ENCODE data around the gene DNMT3L.

The DNMT3L gene

DNA sequence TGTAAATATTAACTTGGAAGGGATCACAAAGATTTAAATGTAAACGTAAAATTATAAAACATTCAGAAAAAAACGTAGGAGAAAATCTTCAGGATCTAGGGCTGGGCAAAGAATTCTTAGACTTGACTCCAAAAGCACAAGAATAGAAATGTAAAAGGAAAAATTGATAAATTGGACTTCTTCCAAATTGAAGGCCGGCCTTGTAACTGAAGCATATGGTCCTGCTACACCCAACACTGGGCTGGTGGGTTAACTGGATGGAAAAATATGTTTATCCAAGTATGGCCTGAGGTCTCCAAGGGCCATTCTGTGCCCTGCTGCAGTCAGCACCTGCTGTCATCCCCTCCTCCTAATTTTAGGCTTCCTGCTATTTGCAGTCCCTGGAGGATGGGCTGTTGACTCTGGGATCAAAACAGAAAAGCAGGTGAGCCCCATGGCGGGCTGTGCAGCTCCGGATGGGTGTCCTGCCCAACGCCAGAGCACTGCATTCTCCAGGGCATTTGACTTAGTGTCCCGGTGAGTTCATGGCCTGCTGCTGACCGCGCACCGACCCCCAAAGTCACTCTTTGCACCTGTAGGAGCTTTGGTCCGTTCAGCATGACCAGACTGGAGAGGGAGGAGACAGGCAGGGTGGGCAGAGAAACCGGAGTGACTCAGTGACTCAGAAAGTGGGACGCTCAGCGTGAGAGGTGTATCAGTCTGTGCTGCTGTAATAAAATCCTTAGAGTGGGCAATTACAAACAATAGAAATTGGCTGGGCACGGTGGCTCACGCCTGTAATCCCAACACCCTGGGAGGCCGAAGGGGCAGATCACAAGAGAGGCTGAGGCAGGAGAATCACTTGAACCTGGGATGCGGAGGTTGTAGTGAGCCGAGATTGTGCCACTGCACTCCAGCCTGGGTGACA lies 17.9 kb upstream of the DNMT3L start:
- no peak for DNase-seq (ENCODE audit: low spot score)

DNA sequence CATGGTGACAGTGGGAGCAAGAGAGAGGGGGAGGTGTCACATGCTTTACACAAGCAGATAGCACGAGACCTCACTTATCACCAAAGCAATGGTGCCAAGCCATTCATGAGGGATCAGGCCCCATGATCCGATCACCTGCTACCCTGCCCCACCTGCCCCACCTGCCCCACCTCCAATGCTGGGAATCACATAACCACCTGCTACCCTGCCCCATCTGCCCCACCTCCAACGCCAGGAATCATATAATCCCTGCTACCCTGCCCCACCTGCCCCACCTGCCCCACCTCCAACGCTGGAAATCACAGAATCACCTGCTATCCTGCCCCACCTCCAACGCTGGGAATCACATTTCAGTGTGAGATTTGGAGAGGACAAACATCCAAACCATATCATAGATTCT lies 13.3 kb upstream of the DNMT3L start:
- no peak for DNase-seq (ENCODE audit: low spot score)

- no peak for DNase-seq (ENCODE audit: low spot score)
These were observed 11.3 kb upstream of the DNMT3L start for GRCh38 chr21:44273046-44273445.

- no peak for DNase-seq (ENCODE audit: low spot score)
These were observed 10.7 kb upstream of the DNMT3L start for GRCh38 chr21:44272284-44272858.

DNA sequence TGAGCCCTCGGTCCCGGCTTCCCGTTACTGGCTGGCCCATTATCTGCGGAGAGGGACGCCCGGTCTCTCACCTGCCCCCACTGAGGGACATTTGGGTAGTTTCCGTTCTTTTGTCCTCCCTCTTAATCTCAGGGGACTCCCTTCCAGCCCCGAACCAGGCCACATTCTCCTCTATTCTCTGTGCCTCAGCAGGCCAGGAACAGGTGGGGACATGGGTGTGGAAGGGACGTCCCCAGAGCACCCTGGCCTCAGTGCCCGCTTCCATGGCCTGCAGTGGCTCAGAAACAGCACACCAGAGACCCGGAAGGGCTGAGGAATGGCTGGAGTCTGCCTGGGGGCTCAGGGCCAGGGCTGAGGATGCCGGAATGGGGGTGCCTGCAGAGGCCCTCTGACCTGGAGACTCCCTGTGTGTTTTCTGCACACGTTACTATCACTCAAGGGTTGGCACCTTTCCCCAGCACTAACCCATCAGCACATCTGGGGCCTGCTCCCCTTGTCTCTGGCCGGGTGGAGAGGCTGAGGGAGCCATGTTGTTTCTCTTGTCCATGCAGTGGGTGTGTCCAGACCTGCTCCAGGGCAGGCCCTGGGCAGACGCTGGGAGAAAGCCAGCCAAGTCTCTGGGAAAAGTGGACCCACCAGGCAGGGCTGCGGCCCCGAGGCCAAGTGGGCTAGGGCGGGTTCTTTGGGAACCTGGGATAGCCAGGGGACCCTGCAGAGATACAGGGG lies 10.0 kb upstream of the DNMT3L start:
- DNase-seq (ENCODE audit: low spot score): no peak

- DNase-seq (ENCODE audit: low spot score): no peak
These were observed 7.4 kb upstream of the DNMT3L start for GRCh38 chr21:44269090-44269489.

GRCh38 chr21:44267655-44268142 lies 6.0 kb upstream of the DNMT3L start:
- no peak for DNase-seq (ENCODE audit: low spot score)

GRCh38 chr21:44265734-44266270 lies 4.1 kb upstream of the DNMT3L start:
- no peak for DNase-seq (ENCODE audit: low spot score)

DNA sequence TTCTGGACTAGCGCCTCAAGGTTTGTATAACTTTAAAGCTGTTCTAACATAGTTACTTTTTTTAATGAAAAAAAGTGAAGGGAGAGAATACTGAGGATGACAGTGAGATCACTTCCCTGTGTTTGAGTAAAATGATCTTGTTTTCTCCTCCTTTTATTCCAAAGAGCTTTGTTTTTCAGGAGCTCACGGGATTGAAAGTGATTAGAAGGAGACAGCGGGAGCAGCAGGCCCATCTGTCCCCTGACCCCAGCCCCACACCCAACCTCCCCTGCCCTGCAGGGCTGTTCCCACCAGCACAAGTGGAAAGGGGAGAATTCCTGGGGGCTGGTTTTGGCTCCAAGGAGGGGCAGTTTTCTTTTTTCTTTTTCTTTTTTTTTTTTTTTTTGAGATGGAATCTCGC lies 2.1 kb upstream of the DNMT3L start:
- DNase-seq (ENCODE audit: low spot score): peak; percentile 72

- peak; percentile 67 for DNase-seq (ENCODE audit: low spot score)
These were observed 1.6 kb upstream of the DNMT3L start for GRCh38 chr21:44263221-44263760.

DNA sequence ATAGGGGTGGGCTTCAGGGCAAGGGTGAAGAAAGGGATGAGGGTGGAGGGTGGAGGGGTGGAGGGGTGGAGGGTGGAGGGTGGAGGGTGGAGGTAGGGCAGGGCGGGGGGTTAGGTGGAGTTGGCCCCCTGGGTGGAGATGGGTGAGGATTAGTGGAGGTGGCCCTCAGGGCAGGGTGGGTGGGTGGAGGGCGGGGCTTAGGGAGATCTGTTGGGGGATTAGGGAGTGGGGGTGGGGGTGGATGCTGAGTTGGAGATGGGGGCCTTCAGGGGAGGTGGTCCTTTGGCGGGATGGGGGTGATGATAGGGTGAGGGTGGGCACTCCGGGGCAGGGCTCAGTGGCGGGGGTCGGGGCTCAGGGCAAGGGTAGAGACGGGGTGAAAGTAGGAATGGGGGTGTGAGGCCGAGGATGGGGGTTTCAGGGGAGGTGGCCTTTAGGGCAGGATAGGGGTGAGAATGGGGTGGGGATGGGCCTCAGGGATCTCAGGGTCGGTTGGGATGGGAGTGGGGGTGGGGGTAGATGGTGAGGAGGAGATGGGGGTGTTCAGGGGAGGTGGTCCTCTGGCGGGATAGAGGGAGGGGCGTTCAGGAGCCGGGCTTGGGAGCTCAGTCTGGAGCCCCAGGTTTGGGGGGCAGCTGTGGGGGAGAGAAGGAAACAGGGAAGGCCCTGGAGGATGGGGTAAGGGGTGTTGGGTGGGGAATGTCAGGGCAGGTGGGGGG lies 800 bp upstream of the DNMT3L start:
- no peak for DNase-seq (ENCODE audit: low spot score)

- DNase-seq (ENCODE audit: low spot score): peak; percentile 36
These were observed 686 bp downstream of the DNMT3L start for GRCh38 chr21:44260791-44261631.

- DNase-seq (ENCODE audit: low spot score): no peak
These were observed 1.6 kb downstream of the DNMT3L start for GRCh38 chr21:44260066-44260465.

GRCh38 chr21:44259082-44259705 lies 2.5 kb downstream of the DNMT3L start:
- DNase-seq (ENCODE audit: low spot score): peak; percentile 21

- peak; percentile 24 for DNase-seq (ENCODE audit: low spot score)
These were observed 3.5 kb downstream of the DNMT3L start for GRCh38 chr21:44258056-44258725.

- DNase-seq (ENCODE audit: low spot score): peak; percentile 34
These were observed 6.2 kb downstream of the DNMT3L start for GRCh38 chr21:44255511-44255981.

GRCh38 chr21:44253832-44254710 lies 7.6 kb downstream of the DNMT3L start:
- peak; percentile 36 for DNase-seq (ENCODE audit: low spot score)
